ENCODE measurements around the gene SLC9B1.

SLC9B1 gene

GRCh38 chr4:103067841-103068547, 48.5 kb upstream of the SLC9B1 start:
- TF ChIP-seq ZNF416 (tag by site-specific recombination; IDR thresholded peaks at IDR 0.05) = no peak
- TF ChIP-seq ZBTB17 (tag by site-specific recombination; IDR thresholded peaks at IDR 0.05) = no peak
- no peak for TF ChIP-seq ZSCAN23 (tag by site-specific recombination; IDR thresholded peaks at IDR 0.05)
- TF ChIP-seq ZNF18 (tag by site-specific recombination; IDR thresholded peaks at IDR 0.05) = no peak
- TF ChIP-seq KLF17 (tag by site-specific recombination; IDR thresholded peaks at IDR 0.05) = no peak
- TF ChIP-seq FEZF1 (tag by site-specific recombination; IDR thresholded peaks at IDR 0.05) = no peak
- no peak for TF ChIP-seq ZSCAN16 (tag by site-specific recombination; IDR thresholded peaks at IDR 0.05)
- no peak for TF ChIP-seq SP2 (tag by site-specific recombination; IDR thresholded peaks at IDR 0.05)
- no peak for TF ChIP-seq ZNF23 (tag by site-specific recombination; IDR thresholded peaks at IDR 0.05; ENCODE audit: borderline replicate concordance)
- TF ChIP-seq ZNF423 (tag by site-specific recombination; IDR thresholded peaks at IDR 0.05) = no peak
- TF ChIP-seq KLF10 (tag by site-specific recombination; IDR thresholded peaks at IDR 0.05) = no peak
- TF ChIP-seq ZNF184 (tag by site-specific recombination; IDR thresholded peaks at IDR 0.05) = no peak
- TF ChIP-seq EGR2 (tag by site-specific recombination; IDR thresholded peaks at IDR 0.05; ENCODE audit: low read depth) = no peak
- no peak for TF ChIP-seq ZNF24 (tag by site-specific recombination; IDR thresholded peaks at IDR 0.05)
- TF ChIP-seq ZNF549 (tag by site-specific recombination; IDR thresholded peaks at IDR 0.05) = no peak
- TF ChIP-seq ZNF501 (tag by site-specific recombination; IDR thresholded peaks at IDR 0.05) = no peak
- TF ChIP-seq, protein P1, sequence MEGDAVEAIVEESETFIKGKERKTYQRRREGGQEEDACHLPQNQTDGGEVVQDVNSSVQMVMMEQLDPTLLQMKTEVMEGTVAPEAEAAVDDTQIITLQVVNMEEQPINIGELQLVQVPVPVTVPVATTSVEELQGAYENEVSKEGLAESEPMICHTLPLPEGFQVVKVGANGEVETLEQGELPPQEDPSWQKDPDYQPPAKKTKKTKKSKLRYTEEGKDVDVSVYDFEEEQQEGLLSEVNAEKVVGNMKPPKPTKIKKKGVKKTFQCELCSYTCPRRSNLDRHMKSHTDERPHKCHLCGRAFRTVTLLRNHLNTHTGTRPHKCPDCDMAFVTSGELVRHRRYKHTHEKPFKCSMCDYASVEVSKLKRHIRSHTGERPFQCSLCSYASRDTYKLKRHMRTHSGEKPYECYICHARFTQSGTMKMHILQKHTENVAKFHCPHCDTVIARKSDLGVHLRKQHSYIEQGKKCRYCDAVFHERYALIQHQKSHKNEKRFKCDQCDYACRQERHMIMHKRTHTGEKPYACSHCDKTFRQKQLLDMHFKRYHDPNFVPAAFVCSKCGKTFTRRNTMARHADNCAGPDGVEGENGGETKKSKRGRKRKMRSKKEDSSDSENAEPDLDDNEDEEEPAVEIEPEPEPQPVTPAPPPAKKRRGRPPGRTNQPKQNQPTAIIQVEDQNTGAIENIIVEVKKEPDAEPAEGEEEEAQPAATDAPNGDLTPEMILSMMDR (tag by site-specific recombination; IDR thresholded peaks at IDR 0.05) = no peak
- H3K36me3 ChIP-seq (ENCODE audit: control insufficient read depth in 2 of 2, insufficient read depth in 1 of 2, low read length in 2 of 2) = peaks cover 0 to 15% of the 10 kb centered on the region in 2 experiments; a peak in 1 of 3 replicates
- H3K4me3 ChIP-seq (ENCODE audit: low read depth, low read length) = no peak overlapping the region

GRCh38 chr4:103060453-103061148, 41.1 kb upstream of the SLC9B1 start:
- TF ChIP-seq RBAK (tag by site-specific recombination; IDR thresholded peaks at IDR 0.05) (no peak), ZBTB20 (tag by site-specific recombination; IDR thresholded peaks at IDR 0.05) (no peak), ZFHX2 (tag by site-specific recombination; conservative IDR thresholded peaks at IDR 0.05) (no peak), TRIM28 (IDR thresholded peaks at IDR 0.05; ENCODE audit: borderline replicate concordance, low read length) (no peak), ZNF266 (tag by site-specific recombination; IDR thresholded peaks at IDR 0.05; ENCODE audit: low read depth) (no peak), ZNF707 (tag by site-specific recombination; IDR thresholded peaks at IDR 0.05) (no peak)
- TF ChIP-seq, protein P2, sequence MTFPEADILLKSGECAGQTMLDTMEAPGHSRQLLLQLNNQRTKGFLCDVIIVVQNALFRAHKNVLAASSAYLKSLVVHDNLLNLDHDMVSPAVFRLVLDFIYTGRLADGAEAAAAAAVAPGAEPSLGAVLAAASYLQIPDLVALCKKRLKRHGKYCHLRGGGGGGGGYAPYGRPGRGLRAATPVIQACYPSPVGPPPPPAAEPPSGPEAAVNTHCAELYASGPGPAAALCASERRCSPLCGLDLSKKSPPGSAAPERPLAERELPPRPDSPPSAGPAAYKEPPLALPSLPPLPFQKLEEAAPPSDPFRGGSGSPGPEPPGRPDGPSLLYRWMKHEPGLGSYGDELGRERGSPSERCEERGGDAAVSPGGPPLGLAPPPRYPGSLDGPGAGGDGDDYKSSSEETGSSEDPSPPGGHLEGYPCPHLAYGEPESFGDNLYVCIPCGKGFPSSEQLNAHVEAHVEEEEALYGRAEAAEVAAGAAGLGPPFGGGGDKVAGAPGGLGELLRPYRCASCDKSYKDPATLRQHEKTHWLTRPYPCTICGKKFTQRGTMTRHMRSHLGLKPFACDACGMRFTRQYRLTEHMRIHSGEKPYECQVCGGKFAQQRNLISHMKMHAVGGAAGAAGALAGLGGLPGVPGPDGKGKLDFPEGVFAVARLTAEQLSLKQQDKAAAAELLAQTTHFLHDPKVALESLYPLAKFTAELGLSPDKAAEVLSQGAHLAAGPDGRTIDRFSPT (tag by site-specific recombination; IDR thresholded peaks at IDR 0.05) = no peak
- ChIA-PET POLR2A (interaction anchor here (0.6 kb wide), 1 partner anchor 249 kb away, joined by 3 read pairs; no protein-coding TSS in a partner anchor), CTCF (interaction anchor here (0.7 kb wide), 1 partner anchor 9 kb away, joined by 3 read pairs; no protein-coding TSS in a partner anchor)

More at GRCh38 chr4:103067841-103068547, 48.5 kb upstream of the SLC9B1 start:
- ChIA-PET POLR2A (no interaction called here), CTCF (no interaction called here)
- H3K4me1 ChIP-seq (ENCODE audit: control insufficient read depth, insufficient read depth, low read length) = no peaks in the 10 kb centered on the region
- H3K27ac ChIP-seq (ENCODE audit: extremely low read depth, low read depth, low read length) = no peak overlapping the region
- no peaks in the 10 kb centered on the region for H3K9me3 ChIP-seq (ENCODE audit: control insufficient read depth, insufficient read depth, low read depth, low read length)

More at GRCh38 chr4:103060453-103061148, 41.1 kb upstream of the SLC9B1 start:
- no peaks in the 10 kb centered on the region for H3K9me3 ChIP-seq (ENCODE audit: control insufficient read depth, insufficient read depth, low read depth, low read length)
- peaks cover 0 to 9% of the 10 kb centered on the region in 2 experiments; a peak in 1 of 3 replicates for H3K36me3 ChIP-seq (ENCODE audit: control insufficient read depth in 2 of 2, insufficient read depth in 1 of 2, low read length in 2 of 2)
- H3K4me1 ChIP-seq (ENCODE audit: control insufficient read depth, insufficient read depth, low read length) = no peaks in the 10 kb centered on the region
- no peak overlapping the region for H3K27ac ChIP-seq (ENCODE audit: extremely low read depth, low read depth, low read length)
- H3K4me3 ChIP-seq (ENCODE audit: low read depth, low read length) = no peak overlapping the region

Measured in HEK293 (cell line).